Neural cell (in vitro differentiated cells): Measurements from ENCODE around the gene ALK. TPM values are rescaled to one million over a fixed set of nuclear protein-coding genes. Genes with fewer than 3 reads are reported as not detected.

Experiments used
- H2AFZ ChIP-seq: fragments of 200-600, 300-800 bp; sonication (generic), shearing (Covaris generic); 2 replicates; pipeline ENCODE4 v1.6.0; 2014; ENCODE audit warnings: low read depth, mild to moderate bottlenecking, antibody characterized with exemption, low read length, moderate library complexity
- H3F3A ChIP-seq: fragments of 200-600 bp; shearing (Covaris generic); 2 replicates; pipeline ENCODE4 v1.6.1; 2016; ENCODE audit warnings: mild to moderate bottlenecking, moderate library complexity, mixed read lengths, antibody characterized with exemption, low read length; ENCODE audit not compliant: insufficient read depth, poor library complexity, severe bottlenecking
- H3K27ac ChIP-seq: fragments of 200-600, 300-800 bp; sonication (generic), shearing (Covaris generic); 2 replicates; pipeline ENCODE4 v1.5.1; 2014; ENCODE audit warnings: mild to moderate bottlenecking, low read length, moderate library complexity
- H3K27me3 ChIP-seq: fragments of 300-800, 200-600 bp; sonication (generic), shearing (Covaris generic); 2 replicates; pipeline ENCODE4 v1.6.0; 2014; ENCODE audit warnings: mild to moderate bottlenecking, low read depth, low read length, moderate library complexity; ENCODE audit not compliant: insufficient read depth
- H3K36me3 ChIP-seq: fragments of 300-800, 200-600 bp; sonication (generic), shearing (Covaris generic); 2 replicates; pipeline ENCODE4 v1.5.1; 2014; ENCODE audit warnings: mild to moderate bottlenecking, antibody characterized with exemption, low read length, moderate library complexity; ENCODE audit not compliant: insufficient read depth
- H3K4me2 ChIP-seq: fragments of 300-800, 200-600 bp; sonication (generic), shearing (Covaris generic); 2 replicates; pipeline ENCODE4 v1.6.0; 2014; ENCODE audit warnings: mild to moderate bottlenecking, low read length
- H3K4me3 ChIP-seq: fragments of 300-800, 200-600 bp; sonication (generic), shearing (Covaris generic); 2 replicates; pipeline ENCODE4 v1.5.1; 2014; ENCODE audit warnings: mild to moderate bottlenecking, low read length, moderate library complexity
- H3K79me2 ChIP-seq: fragments of 200-600 bp; shearing (Covaris generic); replicated peaks from 2 replicates; pipeline ENCODE4 v1.6.0; 2014; ENCODE audit warnings: mild to moderate bottlenecking, low read length, moderate library complexity; ENCODE audit not compliant: insufficient read depth
- H3K9ac ChIP-seq: fragments of 300-800, 200-600 bp; sonication (generic), shearing (Covaris generic); 2 replicates; pipeline ENCODE4 v1.6.1; 2016; ENCODE audit warnings: mild to moderate bottlenecking, low read length, mixed read lengths
- H3K9me2 ChIP-seq: fragments of 200-600 bp; shearing (Covaris generic); 2 replicates; pipeline ENCODE4 v1.6.1; 2016; ENCODE audit warnings: mild to moderate bottlenecking, low read length, mixed read lengths; ENCODE audit not compliant: insufficient read depth
- H3K9me3 ChIP-seq: fragments of 200-600, 300-800 bp; sonication (generic), shearing (Covaris generic); 2 replicates; pipeline ENCODE4 v1.6.1; 2016; ENCODE audit warnings: mild to moderate bottlenecking, mixed run types, low read length, moderate library complexity, mixed read lengths
- H4K20me1 ChIP-seq: fragments of 200-600 bp; shearing (Covaris generic); 2 replicates; pipeline ENCODE4 v1.6.1; 2016; ENCODE audit warnings: mild to moderate bottlenecking, mixed run types; ENCODE audit not compliant: insufficient read depth
- CTCF ChIP-seq: fragments of 450-650 bp; IDR thresholded peaks from 2 replicates; pipeline ENCODE4 v1.5.1; 2014; ENCODE audit warnings: antibody characterized with exemption, mild to moderate bottlenecking, moderate library complexity; ENCODE audit not compliant: poor library complexity, severe bottlenecking
- EP300 ChIP-seq: fragments of 450-650 bp; conservative IDR thresholded peaks from 2 replicates; pipeline ENCODE4 v1.6.1; 2014; ENCODE audit warnings: antibody characterized with exemption, mild to moderate bottlenecking, moderate library complexity; ENCODE audit not compliant: poor library complexity, severe bottlenecking
- EZH2 ChIP-seq: fragments of 200-600, 300-800 bp; shearing (Covaris generic), sonication (generic); IDR thresholded peaks from 2 replicates; pipeline ENCODE4 v1.6.1; 2014; ENCODE audit warnings: antibody characterized with exemption, low read length, borderline replicate concordance, mild to moderate bottlenecking; ENCODE audit not compliant: insufficient read depth, poor library complexity, severe bottlenecking
- MXI1 ChIP-seq: fragments of 450-650 bp; conservative IDR thresholded peaks from 2 replicates; pipeline ENCODE4 v1.6.1; 2014; ENCODE audit warnings: antibody characterized with exemption, mild to moderate bottlenecking; ENCODE audit not compliant: poor library complexity, severe bottlenecking
- POLR2AphosphoS5 ChIP-seq: IDR thresholded peaks from 2 replicates; pipeline ENCODE4 v1.6.1; 2012
- RAD21 ChIP-seq: fragments of 450-650 bp; conservative IDR thresholded peaks from 2 replicates; pipeline ENCODE4 v1.6.1; 2014; ENCODE audit warnings: antibody characterized with exemption, mild to moderate bottlenecking, moderate library complexity
- SMC3 ChIP-seq: fragments of 450-650 bp; conservative IDR thresholded peaks from 2 replicates; pipeline ENCODE4 v1.6.1; 2014; ENCODE audit warnings: antibody characterized with exemption, mild to moderate bottlenecking, moderate library complexity; ENCODE audit not compliant: poor library complexity
- TAF1 ChIP-seq: IDR thresholded peaks from 2 replicates; pipeline ENCODE4 v1.6.1; 2012; ENCODE audit warnings: low read depth
- polyA plus RNA-seq: library from polyadenylated mRNA; depleted of rRNA; stranded (reverse); fragments of >200 nt; gene quantifications from 2 replicates; pipeline ENCODE4 v1.2.3, GENCODE V29; 2014
- TF ChIP-seq, protein P1 (sequence below): IDR thresholded peaks from 2 replicates; pipeline ENCODE4 v1.6.1; 2012; ENCODE audit warnings: borderline replicate concordance

The ALK gene
- polyA plus RNA-seq, 1 donor from 2014 or later = 7.1 TPM

- no peaks in the 10 kb centered on the region for H4K20me1 ChIP-seq
- TF ChIP-seq CTCF (no peak), EZH2 (no peak)
- no peaks in the 10 kb centered on the region for H3K9me3 ChIP-seq
- no peak overlapping the region for H3K4me2 ChIP-seq
- no peaks in the 10 kb centered on the region for H3K9me2 ChIP-seq
- no peaks in the 10 kb centered on the region for H3F3A ChIP-seq
- no peak overlapping the region for H3K4me3 ChIP-seq
- peak overlapping the region; percentile 28 for H3K27ac ChIP-seq
- no peaks in the 10 kb centered on the region for H3K36me3 ChIP-seq
- no peaks in the 10 kb centered on the region for H3K79me2 ChIP-seq
- H3K27me3 ChIP-seq = no peaks in the 10 kb centered on the region
- peak overlapping the region; percentile 0 for H2AFZ ChIP-seq
- H3K9ac ChIP-seq = peak overlapping the region; percentile 32
Measured at GRCh38 chr2:29322011-29322410, 599.4 kb downstream of the ALK start.

GRCh38 chr2:29317801-29318485 lies 603.4 kb downstream of the ALK start:
- Histone ChIP-seq H4K20me1 (no peaks in the 10 kb centered on the region), H3K79me2 (no peaks in the 10 kb centered on the region), H3K9me3 (no peaks in the 10 kb centered on the region), H3K27me3 (no peaks in the 10 kb centered on the region), H3K9ac (no peak overlapping the region), H3K27ac (no peak overlapping the region), H2AFZ (no peak overlapping the region), H3K9me2 (no peaks in the 10 kb centered on the region), H3K4me3 (no peak overlapping the region), H3F3A (peaks cover 10% of the 10 kb centered on the region), H3K36me3 (no peaks in the 10 kb centered on the region), H3K4me2 (no peak overlapping the region)
- TF ChIP-seq, protein P1, sequence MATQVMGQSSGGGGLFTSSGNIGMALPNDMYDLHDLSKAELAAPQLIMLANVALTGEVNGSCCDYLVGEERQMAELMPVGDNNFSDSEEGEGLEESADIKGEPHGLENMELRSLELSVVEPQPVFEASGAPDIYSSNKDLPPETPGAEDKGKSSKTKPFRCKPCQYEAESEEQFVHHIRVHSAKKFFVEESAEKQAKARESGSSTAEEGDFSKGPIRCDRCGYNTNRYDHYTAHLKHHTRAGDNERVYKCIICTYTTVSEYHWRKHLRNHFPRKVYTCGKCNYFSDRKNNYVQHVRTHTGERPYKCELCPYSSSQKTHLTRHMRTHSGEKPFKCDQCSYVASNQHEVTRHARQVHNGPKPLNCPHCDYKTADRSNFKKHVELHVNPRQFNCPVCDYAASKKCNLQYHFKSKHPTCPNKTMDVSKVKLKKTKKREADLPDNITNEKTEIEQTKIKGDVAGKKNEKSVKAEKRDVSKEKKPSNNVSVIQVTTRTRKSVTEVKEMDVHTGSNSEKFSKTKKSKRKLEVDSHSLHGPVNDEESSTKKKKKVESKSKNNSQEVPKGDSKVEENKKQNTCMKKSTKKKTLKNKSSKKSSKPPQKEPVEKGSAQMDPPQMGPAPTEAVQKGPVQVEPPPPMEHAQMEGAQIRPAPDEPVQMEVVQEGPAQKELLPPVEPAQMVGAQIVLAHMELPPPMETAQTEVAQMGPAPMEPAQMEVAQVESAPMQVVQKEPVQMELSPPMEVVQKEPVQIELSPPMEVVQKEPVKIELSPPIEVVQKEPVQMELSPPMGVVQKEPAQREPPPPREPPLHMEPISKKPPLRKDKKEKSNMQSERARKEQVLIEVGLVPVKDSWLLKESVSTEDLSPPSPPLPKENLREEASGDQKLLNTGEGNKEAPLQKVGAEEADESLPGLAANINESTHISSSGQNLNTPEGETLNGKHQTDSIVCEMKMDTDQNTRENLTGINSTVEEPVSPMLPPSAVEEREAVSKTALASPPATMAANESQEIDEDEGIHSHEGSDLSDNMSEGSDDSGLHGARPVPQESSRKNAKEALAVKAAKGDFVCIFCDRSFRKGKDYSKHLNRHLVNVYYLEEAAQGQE = no peak
- TF ChIP-seq TAF1 (no peak), EP300 (no peak), RAD21 (no peak), MXI1 (no peak), CTCF (no peak), SMC3 (no peak), POLR2AphosphoS5 (no peak), EZH2 (no peak)
